Stimulated activated CD8-positive, alpha-beta memory T cell treated with anti-CD3 and anti-CD28 coated beads, Interleukin-4, amount 100 ng/mL, for 1 hour (primary cell): Measurements from ENCODE around the gene SPIRE1.
"Not testable (repeated sequence)": the region's sequence is repeated elsewhere in the genome, so short reads cannot be mapped to it uniquely, and the experiment has no call there.

Experiments
- DNase-seq, 2 donors: peaks; one replicate each; pipeline ENCODE4 v3.0.0-alpha.2; 2020; ENCODE audit warnings: low read depth in 2 of 2, low spot score in 1 of 2

The SPIRE1 gene

GRCh38 chr18:12599966-12600365 lies 57.9 kb downstream of the SPIRE1 start:
- no peak for DNase-seq

- DNase-seq: no peak
These were observed 58.4 kb downstream of the SPIRE1 start for GRCh38 chr18:12599543-12599942.

- no peak for DNase-seq
These were observed 59.6 kb downstream of the SPIRE1 start for GRCh38 chr18:12598181-12598930.

- DNase-seq: no peak
These were observed 60.1 kb downstream of the SPIRE1 start for GRCh38 chr18:12597760-12598159.

- DNase-seq: no peak
These were observed 62.2 kb downstream of the SPIRE1 start for GRCh38 chr18:12595571-12596255.

- DNase-seq: no peak
These were observed 64.0 kb downstream of the SPIRE1 start for GRCh38 chr18:12593866-12594265.

- DNase-seq: no peak
These were observed 65.2 kb downstream of the SPIRE1 start for GRCh38 chr18:12592597-12593127.

GRCh38 chr18:12589448-12589847 lies 68.5 kb downstream of the SPIRE1 start:
- DNase-seq: no peak

GRCh38 chr18:12586956-12587355 lies 71.0 kb downstream of the SPIRE1 start:
- no peak for DNase-seq

- no peak for DNase-seq
These were observed 72.7 kb downstream of the SPIRE1 start for GRCh38 chr18:12585218-12585617.

GRCh38 chr18:12580630-12581342 lies 77.1 kb downstream of the SPIRE1 start:
- DNase-seq: no peak

GRCh38 chr18:12579775-12580174 lies 78.1 kb downstream of the SPIRE1 start:
- DNase-seq: no peak

GRCh38 chr18:12577848-12578247 lies 80.1 kb downstream of the SPIRE1 start:
- no peak for DNase-seq

GRCh38 chr18:12574494-12575185 lies 83.3 kb downstream of the SPIRE1 start:
- no peak for DNase-seq

GRCh38 chr18:12571630-12572029 lies 86.3 kb downstream of the SPIRE1 start:
- no peak for DNase-seq

- DNase-seq: no peak
These were observed 88.1 kb downstream of the SPIRE1 start for GRCh38 chr18:12569791-12570190.

GRCh38 chr18:12567849-12568248 lies 90.1 kb downstream of the SPIRE1 start:
- DNase-seq: no peak

GRCh38 chr18:12564861-12565260 lies 93.0 kb downstream of the SPIRE1 start:
- no peak for DNase-seq

GRCh38 chr18:12564378-12564777 lies 93.5 kb downstream of the SPIRE1 start:
- no peak for DNase-seq

GRCh38 chr18:12560600-12560999 lies 97.3 kb downstream of the SPIRE1 start:
- DNase-seq: not testable (repeated sequence)

GRCh38 chr18:12559319-12559718 lies 98.6 kb downstream of the SPIRE1 start:
- DNase-seq: no peak
